Vagina (tissue), 2 donors: ENCODE data around the gene INTS11.

Experiments
- POLR2AphosphoS5 ChIP-seq, 2 donors: sonication (generic); formaldehyde crosslinking; IDR thresholded peaks; one replicate each; pipeline ENCODE4 v1.9.0; 2017; ENCODE audit warnings: antibody characterized with exemption in 2 of 2, mild to moderate bottlenecking in 2 of 2, low read depth in 1 of 2; ENCODE audit not compliant: insufficient read depth in 1 of 2
- TF ChIP-seq, protein P1 (sequence below), 3 experiments: fragments of 450-650 bp in 2 of 3; fragments of 200-600 bp in 1 of 3; sonication (generic) in 1 of 3; IDR thresholded peaks; one replicate each; pipeline ENCODE4 v1.5.1; 2017 to 2019; ENCODE audit warnings: antibody characterized with exemption in 3 of 3, mild to moderate bottlenecking in 2 of 3, moderate library complexity in 2 of 3

DNA sequence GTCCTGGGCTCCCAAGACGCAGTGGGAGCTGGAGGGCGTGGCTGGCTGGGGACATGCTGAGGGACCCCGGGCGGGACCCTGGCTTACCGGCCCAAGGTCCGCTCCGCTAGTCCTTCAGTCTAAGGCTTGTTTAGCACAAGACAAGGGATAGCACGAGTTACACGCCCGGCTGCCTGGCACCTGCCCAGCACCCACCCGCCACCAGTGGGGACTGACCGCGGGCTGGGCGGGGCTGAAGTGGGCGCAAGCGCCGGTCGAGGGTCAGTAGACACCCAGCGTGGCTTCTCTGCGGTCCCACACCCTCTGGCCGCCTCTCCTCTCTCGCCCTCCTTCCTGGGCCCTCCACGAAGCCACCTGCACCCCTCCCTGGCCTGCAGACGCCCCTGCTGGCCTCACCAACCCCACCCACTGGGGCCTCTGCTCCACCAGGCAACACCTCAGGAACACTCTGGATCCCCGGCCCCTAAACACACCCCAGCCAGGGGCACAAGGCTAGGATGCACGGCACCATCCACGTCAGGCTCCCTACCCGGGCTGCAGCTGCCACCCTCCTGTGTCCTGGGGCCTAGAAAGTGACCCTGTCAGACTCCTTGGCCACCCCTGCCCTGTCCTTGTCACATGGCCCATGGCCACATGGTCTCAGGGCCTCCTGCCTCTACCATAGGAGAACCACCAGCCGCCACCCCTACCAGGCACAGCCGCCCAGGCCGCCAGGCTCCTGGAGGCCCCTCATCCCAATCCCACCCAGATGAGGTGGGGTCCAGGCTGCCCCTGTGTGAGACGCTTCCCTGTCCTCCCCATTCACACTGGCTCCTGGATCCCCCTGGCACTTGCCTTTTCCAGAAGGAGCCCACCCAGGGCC is 12.7 kb upstream of the INTS11 start:
- TF ChIP-seq, protein P1, sequence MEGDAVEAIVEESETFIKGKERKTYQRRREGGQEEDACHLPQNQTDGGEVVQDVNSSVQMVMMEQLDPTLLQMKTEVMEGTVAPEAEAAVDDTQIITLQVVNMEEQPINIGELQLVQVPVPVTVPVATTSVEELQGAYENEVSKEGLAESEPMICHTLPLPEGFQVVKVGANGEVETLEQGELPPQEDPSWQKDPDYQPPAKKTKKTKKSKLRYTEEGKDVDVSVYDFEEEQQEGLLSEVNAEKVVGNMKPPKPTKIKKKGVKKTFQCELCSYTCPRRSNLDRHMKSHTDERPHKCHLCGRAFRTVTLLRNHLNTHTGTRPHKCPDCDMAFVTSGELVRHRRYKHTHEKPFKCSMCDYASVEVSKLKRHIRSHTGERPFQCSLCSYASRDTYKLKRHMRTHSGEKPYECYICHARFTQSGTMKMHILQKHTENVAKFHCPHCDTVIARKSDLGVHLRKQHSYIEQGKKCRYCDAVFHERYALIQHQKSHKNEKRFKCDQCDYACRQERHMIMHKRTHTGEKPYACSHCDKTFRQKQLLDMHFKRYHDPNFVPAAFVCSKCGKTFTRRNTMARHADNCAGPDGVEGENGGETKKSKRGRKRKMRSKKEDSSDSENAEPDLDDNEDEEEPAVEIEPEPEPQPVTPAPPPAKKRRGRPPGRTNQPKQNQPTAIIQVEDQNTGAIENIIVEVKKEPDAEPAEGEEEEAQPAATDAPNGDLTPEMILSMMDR (IDR thresholded peaks at IDR 0.05): no peak
- TF ChIP-seq POLR2AphosphoS5 (IDR thresholded peaks at IDR 0.05; ENCODE audit: insufficient read depth in 1 of 2, low read depth in 1 of 2): no peak
